Activated CD4-positive, CD25-positive, alpha-beta regulatory T cell treated with anti-CD3 and anti-CD28 coated beads, Interleukin-2, amount 50 U/mL, for 16 hours (primary cell): ENCODE data around the gene LRP1B.

ENCODE experiments used
- DNase-seq: peaks from one replicate; pipeline ENCODE4 v3.0.0-alpha.2; 2020; ENCODE audit warnings: low read depth, low spot score

Gene LRP1B

GRCh38 chr2:140627136-140627535 lies 1503.7 kb downstream of the LRP1B start:
- no peak for DNase-seq

- no peak for DNase-seq
Observed at GRCh38 chr2:140624200-140624599, 1506.6 kb downstream of the LRP1B start.

- no peak for DNase-seq
Observed at GRCh38 chr2:140621583-140622362, 1509.0 kb downstream of the LRP1B start.

- no peak for DNase-seq
Observed at GRCh38 chr2:140604788-140605187, 1526.0 kb downstream of the LRP1B start.

- DNase-seq, result no peak
Observed at GRCh38 chr2:140604096-140604495, 1526.7 kb downstream of the LRP1B start.

GRCh38 chr2:140603416-140603815 lies 1527.4 kb downstream of the LRP1B start:
- no peak for DNase-seq

GRCh38 chr2:140601801-140602200 lies 1529.0 kb downstream of the LRP1B start:
- no peak for DNase-seq

GRCh38 chr2:140601342-140601741 lies 1529.5 kb downstream of the LRP1B start:
- no peak for DNase-seq

- DNase-seq, result no peak
Observed at GRCh38 chr2:140600116-140600515, 1530.7 kb downstream of the LRP1B start.

GRCh38 chr2:140597836-140598235 lies 1533.0 kb downstream of the LRP1B start:
- DNase-seq, result no peak

GRCh38 chr2:140597205-140597604 lies 1533.6 kb downstream of the LRP1B start:
- DNase-seq, result no peak

GRCh38 chr2:140596447-140596846 lies 1534.4 kb downstream of the LRP1B start:
- no peak for DNase-seq

GRCh38 chr2:140595107-140595506 lies 1535.7 kb downstream of the LRP1B start:
- no peak for DNase-seq

GRCh38 chr2:140593132-140593531 lies 1537.7 kb downstream of the LRP1B start:
- DNase-seq, result no peak

GRCh38 chr2:140589696-140590095 lies 1541.1 kb downstream of the LRP1B start:
- no peak for DNase-seq

- no peak for DNase-seq
Observed at GRCh38 chr2:140589273-140589672, 1541.5 kb downstream of the LRP1B start.

- no peak for DNase-seq
Observed at GRCh38 chr2:140586379-140586778, 1544.4 kb downstream of the LRP1B start.

- no peak for DNase-seq
Observed at GRCh38 chr2:140585016-140585415, 1545.8 kb downstream of the LRP1B start.

GRCh38 chr2:140584471-140584870 lies 1546.3 kb downstream of the LRP1B start:
- no peak for DNase-seq

- DNase-seq, result no peak
Observed at GRCh38 chr2:140580532-140581151, 1550.2 kb downstream of the LRP1B start.

- no peak for DNase-seq
Observed at GRCh38 chr2:140577453-140577852, 1553.4 kb downstream of the LRP1B start.

GRCh38 chr2:140567734-140568133 lies 1563.1 kb downstream of the LRP1B start:
- DNase-seq, result no peak

- no peak for DNase-seq
Observed at GRCh38 chr2:140565756-140566155, 1565.1 kb downstream of the LRP1B start.
